Measurements from ENCODE around the gene GRIK5.

DNA sequence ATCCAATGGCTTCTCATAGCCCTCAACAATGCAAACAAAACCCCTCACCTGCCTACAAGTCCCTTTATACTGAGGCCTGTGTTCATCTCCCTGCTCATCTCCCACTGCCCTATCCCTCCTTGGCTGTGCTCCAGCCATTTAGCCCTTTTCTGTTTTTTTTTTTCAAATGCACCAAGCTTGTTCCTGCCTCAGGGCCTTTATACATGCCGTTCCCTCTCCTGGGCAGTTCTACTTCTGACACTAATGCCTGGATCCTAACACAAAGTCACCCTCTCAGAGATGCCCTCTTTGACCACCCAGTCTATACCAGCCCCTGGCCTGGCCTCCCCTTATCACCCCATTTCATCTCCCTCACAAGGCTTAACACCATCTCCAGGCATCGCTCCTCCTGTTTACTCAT is 32.9 kb upstream of the GRIK5 start:
- no peak for TF ChIP-seq POLR2AphosphoS5 (IDR thresholded peaks at IDR 0.05; ENCODE audit: low read depth, low read length)
- TF ChIP-seq, protein P1, sequence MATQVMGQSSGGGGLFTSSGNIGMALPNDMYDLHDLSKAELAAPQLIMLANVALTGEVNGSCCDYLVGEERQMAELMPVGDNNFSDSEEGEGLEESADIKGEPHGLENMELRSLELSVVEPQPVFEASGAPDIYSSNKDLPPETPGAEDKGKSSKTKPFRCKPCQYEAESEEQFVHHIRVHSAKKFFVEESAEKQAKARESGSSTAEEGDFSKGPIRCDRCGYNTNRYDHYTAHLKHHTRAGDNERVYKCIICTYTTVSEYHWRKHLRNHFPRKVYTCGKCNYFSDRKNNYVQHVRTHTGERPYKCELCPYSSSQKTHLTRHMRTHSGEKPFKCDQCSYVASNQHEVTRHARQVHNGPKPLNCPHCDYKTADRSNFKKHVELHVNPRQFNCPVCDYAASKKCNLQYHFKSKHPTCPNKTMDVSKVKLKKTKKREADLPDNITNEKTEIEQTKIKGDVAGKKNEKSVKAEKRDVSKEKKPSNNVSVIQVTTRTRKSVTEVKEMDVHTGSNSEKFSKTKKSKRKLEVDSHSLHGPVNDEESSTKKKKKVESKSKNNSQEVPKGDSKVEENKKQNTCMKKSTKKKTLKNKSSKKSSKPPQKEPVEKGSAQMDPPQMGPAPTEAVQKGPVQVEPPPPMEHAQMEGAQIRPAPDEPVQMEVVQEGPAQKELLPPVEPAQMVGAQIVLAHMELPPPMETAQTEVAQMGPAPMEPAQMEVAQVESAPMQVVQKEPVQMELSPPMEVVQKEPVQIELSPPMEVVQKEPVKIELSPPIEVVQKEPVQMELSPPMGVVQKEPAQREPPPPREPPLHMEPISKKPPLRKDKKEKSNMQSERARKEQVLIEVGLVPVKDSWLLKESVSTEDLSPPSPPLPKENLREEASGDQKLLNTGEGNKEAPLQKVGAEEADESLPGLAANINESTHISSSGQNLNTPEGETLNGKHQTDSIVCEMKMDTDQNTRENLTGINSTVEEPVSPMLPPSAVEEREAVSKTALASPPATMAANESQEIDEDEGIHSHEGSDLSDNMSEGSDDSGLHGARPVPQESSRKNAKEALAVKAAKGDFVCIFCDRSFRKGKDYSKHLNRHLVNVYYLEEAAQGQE (IDR thresholded peaks at IDR 0.05; ENCODE audit: insufficient read depth in 1 of 2, low read depth in 2 of 2, low read length in 2 of 2): no peak
- TF ChIP-seq TAF1 (IDR thresholded peaks at IDR 0.05; ENCODE audit: borderline replicate concordance, insufficient read depth, low read length): no peak

Data from PFSK-1 (cell line).